Progenitor cell of endocrine pancreas (in vitro differentiated cells): ENCODE data around the gene NELFB. TPM values are rescaled to one million over a fixed set of nuclear protein-coding genes. Genes with fewer than 3 reads are reported as not detected.

Experiments
- DNase-seq: peaks from one replicate; pipeline ENCODE4 v3.0.0; 2021; ENCODE audit warnings: low spot score; ENCODE audit not compliant: unreplicated experiment
- H3K27ac Mint-ChIP-seq: 2 replicates; pipeline ENCODE4 v1.8.0; 2021; ENCODE audit warnings: mild to moderate bottlenecking, moderate library complexity, mixed read lengths
- H3K27me3 Mint-ChIP-seq: 2 replicates; pipeline ENCODE4 v1.8.0; 2021; ENCODE audit warnings: mixed read lengths
- H3K36me3 Mint-ChIP-seq: 2 replicates; pipeline ENCODE4 v1.8.0; 2022; ENCODE audit warnings: mixed read lengths; ENCODE audit not compliant: insufficient read depth
- H3K4me1 Mint-ChIP-seq: 2 replicates; pipeline ENCODE4 v1.8.0; 2021; ENCODE audit warnings: low read depth, mixed read lengths
- H3K4me3 Mint-ChIP-seq: 2 replicates; pipeline ENCODE4 v1.8.0; 2021; ENCODE audit warnings: low read depth, mild to moderate bottlenecking, moderate library complexity, mixed read lengths
- H3K9me3 Mint-ChIP-seq: 2 replicates; pipeline ENCODE4 v1.8.0; 2021; ENCODE audit warnings: low read depth, mixed read lengths
- CTCF ChIP-seq: fragments of 200-600 bp; sonication (generic); IDR thresholded peaks from one replicate; pipeline ENCODE4 v1.5.0; 2021; ENCODE audit warnings: antibody characterized with exemption, mild to moderate bottlenecking; ENCODE audit not compliant: unreplicated experiment
- total RNA-seq: library from RNA; stranded (reverse); gene quantifications from 2 replicates; pipeline ENCODE4 v1.2.1, GENCODE V29; 2021

Gene NELFB
- total RNA-seq, 1 donor from 2014 or later: 62.3 TPM

GRCh38 chr9:137262909-137263285, 7.8 kb downstream of the NELFB start:
- no peak for TF ChIP-seq CTCF
- H3K4me1 Mint-ChIP-seq: no peaks in the 10 kb centered on the region
- no peaks in the 10 kb centered on the region for H3K27me3 Mint-ChIP-seq
- no peak overlapping the region for H3K27ac Mint-ChIP-seq
- H3K4me3 Mint-ChIP-seq: no peak overlapping the region
- H3K36me3 Mint-ChIP-seq: peaks cover 11% of the 10 kb centered on the region
- DNase-seq: no peak
- H3K9me3 Mint-ChIP-seq: no peaks in the 10 kb centered on the region

- no peaks in the 10 kb centered on the region for H3K9me3 Mint-ChIP-seq
These were observed 8.4 kb downstream of the NELFB start for GRCh38 chr9:137263506-137263905.

GRCh38 chr9:137264067-137264466, 8.9 kb downstream of the NELFB start:
- H3K36me3 Mint-ChIP-seq: peaks cover 14% of the 10 kb centered on the region
- H3K27me3 Mint-ChIP-seq: no peaks in the 10 kb centered on the region
- H3K4me1 Mint-ChIP-seq: no peaks in the 10 kb centered on the region
- H3K4me3 Mint-ChIP-seq: no peak overlapping the region
- no peak for DNase-seq
- no peak overlapping the region for H3K27ac Mint-ChIP-seq
- TF ChIP-seq CTCF: no peak
- no peaks in the 10 kb centered on the region for H3K9me3 Mint-ChIP-seq

More at GRCh38 chr9:137263506-137263905, 8.4 kb downstream of the NELFB start:
- no peak for TF ChIP-seq CTCF
- Mint-ChIP-seq H3K4me3 (no peak overlapping the region), H3K27me3 (no peaks in the 10 kb centered on the region), H3K36me3 (peaks cover 11% of the 10 kb centered on the region), H3K4me1 (no peaks in the 10 kb centered on the region), H3K27ac (no peak overlapping the region)
- no peak for DNase-seq

- TF ChIP-seq CTCF: no peak
- Mint-ChIP-seq H3K36me3 (peaks cover 20% of the 10 kb centered on the region), H3K9me3 (no peaks in the 10 kb centered on the region), H3K4me1 (no peaks in the 10 kb centered on the region), H3K27ac (no peak overlapping the region), H3K4me3 (no peak overlapping the region), H3K27me3 (no peaks in the 10 kb centered on the region)
- no peak for DNase-seq
These were observed 10.5 kb downstream of the NELFB start for GRCh38 chr9:137265496-137266161.

- Mint-ChIP-seq H3K36me3 (peaks cover 20% of the 10 kb centered on the region), H3K4me3 (no peak overlapping the region), H3K27me3 (no peaks in the 10 kb centered on the region), H3K27ac (no peak overlapping the region), H3K4me1 (no peaks in the 10 kb centered on the region), H3K9me3 (no peaks in the 10 kb centered on the region)
- TF ChIP-seq CTCF: no peak
- no peak for DNase-seq
These were observed 11.0 kb downstream of the NELFB start for GRCh38 chr9:137266162-137266527.
